HG02642 (cell line): ENCODE measurements around the gene GNS.

ENCODE experiments used
- ATAC-seq: cut with Tn5 transposase; IDR thresholded peaks from one replicate; pipeline ENCODE4 v1.9.1; 2021; ENCODE audit warnings: mild to moderate bottlenecking; ENCODE audit not compliant: unreplicated experiment, poor library complexity

The GNS gene

GRCh38 chr12:64742416-64742815 lies 16.8 kb downstream of the GNS start:
- ATAC-seq, result no peak

DNA sequence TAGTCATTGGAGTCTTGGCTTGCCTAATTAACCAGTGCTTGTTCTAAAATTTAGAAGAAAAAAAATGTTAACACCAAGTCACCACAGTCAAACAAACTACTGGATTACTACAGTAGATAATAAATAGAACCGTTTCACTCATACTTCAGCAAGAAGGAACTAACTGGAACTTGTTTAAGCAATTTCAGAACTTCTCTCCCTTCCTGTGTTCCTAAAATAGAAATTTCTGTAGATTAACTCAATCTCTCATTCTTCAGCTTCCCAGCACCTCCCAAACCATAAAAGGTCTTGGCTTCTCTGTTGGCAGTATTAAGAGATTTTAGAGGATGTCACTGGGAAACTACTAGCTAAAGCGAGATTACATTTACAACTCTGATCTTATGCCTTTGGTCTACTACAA lies 18.6 kb downstream of the GNS start:
- no peak for ATAC-seq

GRCh38 chr12:64739778-64740177 lies 19.4 kb downstream of the GNS start:
- no peak for ATAC-seq

DNA sequence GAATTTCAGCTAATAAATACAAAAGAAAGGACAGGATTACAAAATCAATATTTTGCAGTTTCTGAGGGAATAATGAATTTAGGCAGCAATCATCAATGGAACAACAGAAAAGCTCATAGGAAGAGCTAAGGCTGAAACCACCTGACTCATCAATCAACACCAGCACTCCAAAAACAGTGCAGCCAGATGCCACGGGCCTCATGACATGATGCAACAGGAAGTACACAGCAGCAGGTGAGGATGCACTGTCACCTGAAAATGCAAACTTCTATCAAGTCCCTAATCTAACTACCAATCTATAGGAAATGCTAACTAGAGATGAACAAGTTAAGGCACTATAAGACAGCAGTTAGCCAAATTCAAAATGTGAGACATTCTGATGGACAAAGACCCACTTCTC lies 21.7 kb downstream of the GNS start:
- ATAC-seq, result no peak

DNA sequence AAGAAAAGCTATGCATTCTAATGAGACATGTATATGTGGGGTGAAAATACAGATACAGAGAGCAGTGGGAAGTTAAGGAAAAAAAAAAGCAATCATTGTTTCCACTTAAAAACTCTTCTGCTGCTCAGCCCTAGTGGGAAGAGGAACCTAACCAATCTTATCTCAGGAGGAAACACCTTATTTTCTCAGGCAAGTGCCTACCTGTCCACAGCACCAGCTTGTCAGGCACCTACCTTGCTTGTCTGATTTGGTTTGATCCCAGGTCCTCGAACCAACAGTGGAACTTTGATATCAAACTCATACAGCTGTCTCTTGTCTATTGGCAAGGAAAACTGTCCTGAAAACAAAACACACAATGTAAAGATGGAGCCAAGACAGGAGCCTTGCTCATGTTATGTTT lies 22.4 kb downstream of the GNS start:
- no peak for ATAC-seq

DNA sequence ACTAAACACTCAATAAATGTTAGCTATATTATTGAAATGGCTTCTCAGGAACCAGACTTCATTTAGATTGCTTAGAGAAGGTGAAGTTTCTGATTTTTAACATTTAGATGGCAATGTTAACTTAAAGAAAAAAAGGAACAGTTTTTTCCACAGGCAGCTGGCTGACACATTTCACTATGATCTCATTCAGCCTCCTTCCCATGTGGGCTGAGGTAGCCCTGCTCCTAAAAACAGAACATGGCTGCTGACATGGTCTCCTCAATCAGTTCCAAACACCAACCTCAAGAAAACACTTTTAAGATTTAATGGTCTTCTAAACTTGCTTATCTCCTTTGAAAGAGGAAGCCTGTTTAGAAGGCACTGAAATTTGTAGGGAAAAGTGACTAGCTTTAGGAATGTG lies 23.8 kb downstream of the GNS start:
- no peak for ATAC-seq

DNA sequence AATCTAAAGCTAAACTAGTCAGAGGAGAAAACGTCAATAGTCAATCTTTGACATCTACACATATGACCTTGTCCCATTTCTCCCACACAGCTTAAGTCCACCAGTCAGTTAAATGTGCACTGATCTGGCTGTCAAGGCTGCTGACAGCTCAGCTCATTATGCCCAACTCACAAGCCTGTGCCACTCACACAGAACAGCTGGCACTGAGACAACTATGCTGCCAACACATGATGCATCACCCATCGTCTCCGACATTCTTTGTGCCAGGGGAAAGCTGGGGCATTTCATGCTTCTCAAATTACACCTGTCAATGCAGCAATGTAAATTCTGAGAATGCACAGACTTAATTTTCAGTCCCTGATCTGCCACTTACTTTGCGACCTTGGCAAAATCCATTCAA lies 25.3 kb downstream of the GNS start:
- no peak for ATAC-seq

- ATAC-seq, result no peak
Observed at GRCh38 chr12:64731683-64732082, 27.5 kb downstream of the GNS start.

DNA sequence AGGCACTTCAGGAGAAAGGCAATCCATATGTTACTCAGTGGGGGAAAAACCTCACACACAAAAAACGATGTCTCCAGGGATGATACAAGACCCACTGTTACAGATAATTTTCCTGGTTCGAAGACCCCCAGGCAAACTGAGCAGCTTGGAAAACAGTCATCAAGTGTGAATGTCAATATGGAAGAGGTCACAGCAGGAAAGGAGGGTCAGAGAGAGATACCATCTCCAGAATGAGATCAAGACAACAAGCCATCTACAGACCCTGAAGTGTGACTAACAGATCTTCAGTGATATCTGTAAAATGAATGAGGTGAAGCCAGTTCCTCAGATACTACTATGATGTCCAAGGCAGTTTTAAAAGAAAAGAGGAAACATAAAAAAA lies 28.6 kb downstream of the GNS start:
- ATAC-seq, result no peak

DNA sequence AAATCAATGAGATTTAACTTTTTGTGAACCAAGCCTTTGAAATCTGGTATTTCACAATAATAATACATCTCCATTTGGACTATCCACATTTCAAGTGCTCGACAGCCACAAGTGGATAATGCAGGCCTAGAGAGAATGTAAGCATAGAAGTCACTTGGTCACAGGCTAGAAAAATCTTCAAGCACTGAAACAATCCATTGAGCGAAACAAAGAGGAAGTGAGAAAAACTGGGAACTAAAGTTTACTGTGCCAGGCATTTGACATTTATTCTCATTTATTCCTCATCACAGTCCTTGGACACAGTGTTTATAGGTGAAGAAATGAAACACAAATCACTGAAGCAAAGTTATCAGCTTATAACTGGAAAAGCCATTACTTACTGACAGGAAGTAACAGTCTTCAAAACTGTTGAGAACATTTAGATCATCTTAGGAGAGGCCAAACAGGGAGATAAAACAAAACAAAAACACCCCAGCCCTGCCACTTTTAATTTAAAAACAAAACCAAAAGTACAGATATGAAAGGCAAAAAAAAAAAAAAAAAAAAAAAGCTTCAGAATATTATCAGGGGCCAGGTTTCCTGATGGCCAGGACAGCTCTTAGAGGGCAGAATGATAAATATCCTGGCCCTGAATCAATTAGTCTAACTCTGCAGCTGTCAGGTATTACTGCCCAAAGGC lies 29.2 kb downstream of the GNS start:
- no peak for ATAC-seq

DNA sequence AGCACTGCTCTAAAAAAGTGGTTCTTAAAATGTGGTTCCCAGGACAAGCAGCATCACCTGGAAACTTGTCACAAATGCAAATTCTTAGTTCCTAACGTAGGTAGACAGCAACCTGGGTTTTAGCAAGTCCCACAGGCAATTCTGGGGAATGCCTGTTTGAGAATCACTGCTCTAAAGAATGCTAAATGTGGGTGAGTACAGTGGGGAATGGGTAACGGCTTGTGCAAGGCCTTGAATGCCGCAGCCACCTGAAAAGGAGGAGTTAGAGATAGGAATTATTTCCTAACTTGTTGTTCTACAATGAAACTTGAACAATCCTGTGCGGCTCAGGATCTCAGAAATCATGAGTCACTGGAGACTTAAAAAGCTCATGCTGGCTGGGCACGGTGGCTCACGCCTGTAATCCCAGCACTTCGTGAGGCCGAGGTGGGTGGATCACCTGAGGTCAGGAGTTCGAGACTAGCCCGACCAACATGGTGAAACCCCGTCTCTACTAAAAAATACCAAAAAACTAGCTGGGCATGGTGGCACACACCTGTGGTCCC lies 34.9 kb downstream of the GNS start:
- ATAC-seq, result no peak

- no peak for ATAC-seq
Observed at GRCh38 chr12:64723630-64724029, 35.6 kb downstream of the GNS start.

DNA sequence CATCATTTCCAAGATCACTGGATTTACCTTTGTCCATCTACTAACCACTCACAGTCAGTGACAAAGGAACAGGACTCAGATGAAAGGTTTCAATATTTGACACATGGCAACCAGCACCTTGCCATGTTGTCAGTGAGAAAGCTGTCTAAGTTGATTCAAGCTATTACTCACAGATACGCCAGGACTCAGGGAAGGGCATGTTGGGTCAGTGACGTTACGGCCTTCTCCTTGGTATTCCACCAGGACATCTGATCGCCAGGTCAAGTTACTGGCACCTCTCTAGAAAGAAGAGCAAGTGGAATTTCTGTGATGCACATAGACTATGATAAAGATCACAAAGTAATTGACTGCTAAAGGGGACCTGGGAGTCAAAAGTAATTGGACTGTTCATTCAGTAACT lies 36.4 kb downstream of the GNS start:
- no peak for ATAC-seq

DNA sequence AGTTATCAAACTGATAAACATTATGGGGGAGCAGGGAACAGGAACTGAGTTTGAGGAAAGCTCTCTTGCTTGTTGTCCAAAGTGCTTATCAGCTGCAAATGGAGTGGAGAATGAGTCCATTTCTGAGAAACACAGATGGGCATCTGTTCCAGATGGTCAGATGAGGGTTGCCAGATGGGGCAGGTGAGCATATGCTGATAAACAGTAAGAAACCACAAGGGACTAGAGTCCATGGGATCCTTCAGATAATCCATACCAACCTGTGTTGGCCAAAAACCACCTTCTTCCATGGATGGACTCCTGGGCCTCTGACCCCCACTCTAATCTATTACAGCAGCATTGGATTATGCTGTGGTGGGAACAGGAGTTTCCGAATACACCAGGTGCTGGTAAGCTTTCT lies 38.3 kb downstream of the GNS start:
- no peak for ATAC-seq

DNA sequence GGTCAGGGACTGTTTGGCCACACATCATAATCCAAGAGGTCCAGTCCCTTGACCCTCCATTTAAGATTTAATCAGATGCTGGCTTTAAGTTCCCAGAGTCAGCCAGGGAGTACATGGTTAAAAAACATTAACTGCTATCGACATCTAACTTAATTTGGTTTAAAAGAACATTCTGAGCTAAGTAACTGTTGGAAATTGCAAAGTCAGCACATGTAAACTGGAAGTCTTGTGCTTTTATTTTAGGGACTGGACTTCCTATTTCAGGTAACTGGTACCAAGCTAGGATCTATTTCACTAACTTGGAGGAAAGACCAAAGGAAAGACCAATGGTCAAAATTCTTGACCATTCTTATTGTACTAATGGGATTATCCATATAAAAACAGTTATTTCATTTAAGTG lies 40.6 kb downstream of the GNS start:
- ATAC-seq, result no peak

DNA sequence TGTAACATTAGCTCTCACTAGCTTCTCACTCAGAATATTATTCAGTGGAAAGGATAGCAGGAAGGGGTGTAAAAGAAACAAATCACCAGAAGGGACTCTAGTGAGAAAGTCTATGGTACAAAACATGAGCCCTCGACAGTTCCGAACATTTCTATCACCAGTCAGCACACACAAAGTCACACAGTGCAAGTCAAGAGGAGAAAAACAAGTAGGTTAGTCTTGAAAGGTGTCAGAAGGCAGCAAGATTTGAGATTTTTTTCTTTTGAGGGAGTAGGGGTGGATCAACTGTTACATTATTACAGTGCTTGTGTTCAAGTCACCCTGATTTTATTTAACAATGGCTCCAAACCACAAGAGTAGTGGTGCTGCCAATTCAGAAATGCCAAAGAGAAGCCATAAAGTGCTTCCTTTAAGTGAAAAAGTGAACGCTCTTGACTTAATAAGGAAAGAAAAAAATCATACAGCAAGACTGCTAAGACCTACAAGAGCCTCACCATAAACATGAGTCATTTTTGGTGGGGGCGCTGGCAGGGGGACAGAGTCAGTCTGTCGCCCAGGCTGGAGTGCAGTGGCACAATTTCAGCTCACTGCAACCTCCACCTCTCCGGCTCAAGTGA lies 42.3 kb downstream of the GNS start:
- ATAC-seq, result no peak

DNA sequence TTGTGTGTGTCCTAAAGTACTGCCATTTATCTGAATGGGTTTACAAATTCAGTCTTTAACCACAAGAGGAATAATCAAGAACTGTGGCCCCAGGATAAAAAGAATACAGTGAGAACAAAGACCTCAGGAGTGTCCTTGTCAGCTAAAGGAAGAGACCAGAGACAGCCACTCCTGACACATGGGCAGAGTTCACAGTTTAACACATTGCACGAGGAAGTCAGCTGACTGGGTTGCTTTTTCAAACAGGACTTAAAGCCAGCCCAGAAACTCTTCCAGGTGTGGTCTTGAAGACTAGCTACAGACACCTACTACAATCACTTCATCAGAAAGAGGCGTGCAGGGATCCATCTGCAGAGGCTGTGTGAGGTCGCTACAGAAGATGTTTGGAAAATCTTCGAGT lies 42.8 kb downstream of the GNS start:
- no peak for ATAC-seq

- ATAC-seq, result peak; percentile 57
Observed at GRCh38 chr12:64714551-64714968, 44.6 kb downstream of the GNS start.

DNA sequence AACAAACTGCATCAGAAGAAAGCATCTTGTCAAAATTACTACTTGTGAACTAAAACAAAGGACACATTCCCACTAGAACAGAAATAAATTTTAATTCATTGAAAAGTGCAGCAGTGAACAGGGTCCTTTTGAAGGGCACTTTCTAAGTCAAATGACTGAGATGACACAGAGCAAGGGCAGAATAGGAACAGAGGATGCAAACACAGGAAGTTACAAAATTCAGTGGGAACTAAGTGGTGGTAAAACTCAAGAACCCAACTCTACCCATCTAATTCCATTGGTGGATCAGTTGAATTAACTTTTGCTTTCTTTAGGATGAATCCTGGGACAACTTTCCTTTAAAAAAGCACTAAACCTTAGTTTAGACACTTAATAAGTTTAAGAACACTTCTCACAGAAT lies 45.8 kb downstream of the GNS start:
- no peak for ATAC-seq

GRCh38 chr12:64709429-64709828 lies 49.8 kb downstream of the GNS start:
- no peak for ATAC-seq

DNA sequence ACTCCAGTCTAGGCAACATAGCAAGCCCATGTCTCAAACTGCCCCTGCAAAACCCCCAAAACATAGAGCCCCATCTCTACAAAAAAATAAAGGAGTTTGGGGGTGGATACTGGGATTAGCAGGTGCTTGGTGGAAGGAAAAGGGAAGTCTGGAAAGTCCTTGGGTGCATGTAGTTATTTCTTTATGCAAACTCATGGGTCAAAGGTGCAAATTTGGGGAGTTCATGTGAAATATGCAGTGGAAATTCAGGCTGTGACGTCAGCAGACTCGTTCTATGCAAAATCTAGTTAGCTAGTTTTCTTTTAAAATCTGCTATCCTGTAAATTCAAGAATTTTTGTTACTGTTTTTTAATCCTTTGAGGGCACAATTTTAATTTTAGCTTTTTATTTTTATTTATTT lies 51.3 kb downstream of the GNS start:
- ATAC-seq, result no peak

DNA sequence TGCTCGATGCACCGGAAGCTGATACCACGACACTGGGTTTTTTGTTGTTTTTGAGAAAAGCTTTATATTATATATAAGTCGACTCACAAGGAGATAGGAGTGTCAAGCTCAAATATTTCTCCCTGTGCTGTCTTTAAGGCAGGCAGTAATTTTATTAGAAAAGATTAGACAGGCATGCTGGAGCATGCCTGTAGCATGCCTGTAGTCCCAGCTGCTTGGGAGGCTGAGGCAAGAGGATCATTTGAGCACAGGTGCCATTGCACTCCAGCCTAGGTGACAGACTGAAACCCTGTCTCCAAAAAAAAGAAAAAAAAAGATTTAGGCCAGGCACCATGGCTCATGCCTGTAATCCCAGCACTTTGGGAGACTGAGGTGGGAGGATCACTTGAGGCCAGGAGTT lies 51.8 kb downstream of the GNS start:
- ATAC-seq, result no peak
